ENCODE measurements around the gene ACOT13.
"Not testable (repeated sequence)": the region's sequence is repeated elsewhere in the genome, so short reads cannot be mapped to it uniquely, and the experiment has no call there.

GRCh38 chr6:24670492-24670891, 3.6 kb downstream of the ACOT13 start:
- not testable (repeated sequence) for TF ChIP-seq CTCF (IDR thresholded peaks at IDR 0.05; ENCODE audit: insufficient read depth, low read length, poor library complexity, severe bottlenecking); EZH2phosphoT487 (conservative IDR thresholded peaks at IDR 0.05; ENCODE audit: low read length)
